Lower lobe of right lung (tissue), 2 donors: ENCODE results near the gene MICU2. TPM values are rescaled to one million over a fixed set of nuclear protein-coding genes. Genes with fewer than 3 reads are reported as not detected.

Experiments used
- ATAC-seq, 2 donors: fragments of 200-7000 bp; cut with Tn5 transposase; one replicate each; pipeline ENCODE4 v1.9.1; 2020 to 2022; ENCODE audit warnings: mild to moderate bottlenecking in 2 of 2, moderate library complexity in 2 of 2
- DNase-seq: peaks from one replicate; pipeline ENCODE4 v3.0.0-alpha.2; 2020
- H3K27ac ChIP-seq: fragments of 200-600 bp; one replicate; pipeline ENCODE4 v1.8.0; 2022
- H3K27me3 ChIP-seq: fragments of 200-600 bp; one replicate; pipeline ENCODE4 v1.8.0; 2022; ENCODE audit warnings: low read depth
- H3K36me3 ChIP-seq: fragments of 200-600 bp; one replicate; pipeline ENCODE4 v1.8.0; 2022; ENCODE audit warnings: mild to moderate bottlenecking
- H3K4me1 ChIP-seq: fragments of 200-600 bp; one replicate; pipeline ENCODE4 v1.8.0; 2022
- H3K4me3 ChIP-seq: fragments of 200-600 bp; one replicate; pipeline ENCODE4 v1.8.0; 2022; ENCODE audit warnings: mild to moderate bottlenecking
- H3K9me3 ChIP-seq: fragments of 200-600 bp; one replicate; pipeline ENCODE4 v1.8.0; 2022
- intact Hi-C: fragments of 100-400 bp; cut with DNase I; formaldehyde crosslinking; loops from one replicate; pipeline ENCODE4 v1.11.0; 2022
- long read RNA-seq: library from polyadenylated mRNA; unstranded; transcript quantifications from one replicate; pipeline ENCODE4 v2.0.0, GENCODE V29; 2021
- total RNA-seq: library from RNA; stranded (reverse); fragmentation: NEBNext Ultra II Directional; extraction: Animal tissue kit (Norgen Biotek cat#: 25700); gene quantifications from one replicate; pipeline ENCODE4 v1.2.1, GENCODE V29; 2021
- TF ChIP-seq, protein P1 (sequence below): fragments of 200-600 bp; IDR thresholded peaks from one replicate; pipeline ENCODE4 v1.8.0; 2022; ENCODE audit warnings: antibody characterized with exemption, mild to moderate bottlenecking
- donor health status: DM: no; HTN: yes; CAD: no; lungs with severe emphysema.

The MICU2 gene, protein sequence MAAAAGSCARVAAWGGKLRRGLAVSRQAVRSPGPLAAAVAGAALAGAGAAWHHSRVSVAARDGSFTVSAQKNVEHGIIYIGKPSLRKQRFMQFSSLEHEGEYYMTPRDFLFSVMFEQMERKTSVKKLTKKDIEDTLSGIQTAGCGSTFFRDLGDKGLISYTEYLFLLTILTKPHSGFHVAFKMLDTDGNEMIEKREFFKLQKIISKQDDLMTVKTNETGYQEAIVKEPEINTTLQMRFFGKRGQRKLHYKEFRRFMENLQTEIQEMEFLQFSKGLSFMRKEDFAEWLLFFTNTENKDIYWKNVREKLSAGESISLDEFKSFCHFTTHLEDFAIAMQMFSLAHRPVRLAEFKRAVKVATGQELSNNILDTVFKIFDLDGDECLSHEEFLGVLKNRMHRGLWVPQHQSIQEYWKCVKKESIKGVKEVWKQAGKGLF
- 34.8 TPM for total RNA-seq
- long read RNA-seq, transcript MICU2-201 (12 exons, 1,920 nt) = major isoform, 40 of 60 reads
- long read RNA-seq, partial matches to known transcripts = 8 of 60 reads
- long read RNA-seq, other reads (novel, unspliced or antisense) = 12 of 60 reads

DNA sequence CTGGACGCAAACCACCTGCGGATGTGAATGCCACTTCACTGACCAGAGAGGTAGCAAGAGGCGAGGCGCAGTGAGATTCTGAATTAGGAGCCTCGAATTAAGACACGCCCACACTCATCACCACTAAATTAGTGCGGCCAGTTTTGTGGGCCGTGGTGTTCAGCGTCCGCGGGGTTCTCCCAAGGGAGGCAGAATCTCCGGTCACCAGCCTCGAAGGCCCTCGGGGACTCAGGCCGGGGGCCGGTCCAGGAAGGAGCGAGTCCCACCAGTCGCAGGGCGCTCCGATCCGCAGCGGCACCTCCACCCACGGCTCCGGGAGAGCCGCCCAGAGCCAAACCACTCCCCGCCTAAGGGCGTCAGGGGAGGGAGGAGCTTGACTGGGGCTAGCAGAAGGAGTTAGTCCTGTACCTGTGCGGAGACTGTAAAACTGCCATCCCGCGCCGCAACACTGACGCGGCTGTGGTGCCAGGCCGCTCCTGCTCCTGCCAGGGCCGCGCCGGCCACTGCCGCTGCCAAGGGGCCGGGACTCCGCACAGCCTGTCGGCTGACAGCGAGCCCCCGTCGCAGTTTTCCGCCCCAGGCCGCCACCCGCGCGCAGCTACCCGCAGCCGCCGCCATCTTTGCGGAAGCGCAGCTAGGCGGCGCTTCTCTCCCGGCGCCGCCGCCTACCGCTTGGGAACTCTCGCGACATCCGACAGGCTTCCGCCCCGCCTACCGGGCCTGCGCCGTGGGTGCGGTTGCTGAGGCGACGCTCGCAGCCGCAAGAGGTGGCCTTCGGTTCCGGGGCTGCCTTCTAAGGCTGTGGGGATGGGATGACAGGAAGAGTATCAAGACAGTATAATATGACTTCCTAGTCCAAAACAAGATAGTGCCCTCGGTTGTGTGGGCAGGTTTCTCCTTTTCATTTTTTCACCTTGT is at the start of gene MICU2:
Gene MICU2 (minus strand): TSS at position 640 of the 918 bp plus-strand sequence. CDS start 22 bp downstream, at position 618.
- peak within 1 kb of the TSS; percentile 72 for H3K4me3 ChIP-seq
- H3K9me3 ChIP-seq = no peaks in the 10 kb centered on the region
- no peaks in the 10 kb centered on the region for H3K36me3 ChIP-seq
- TF ChIP-seq, protein P1, sequence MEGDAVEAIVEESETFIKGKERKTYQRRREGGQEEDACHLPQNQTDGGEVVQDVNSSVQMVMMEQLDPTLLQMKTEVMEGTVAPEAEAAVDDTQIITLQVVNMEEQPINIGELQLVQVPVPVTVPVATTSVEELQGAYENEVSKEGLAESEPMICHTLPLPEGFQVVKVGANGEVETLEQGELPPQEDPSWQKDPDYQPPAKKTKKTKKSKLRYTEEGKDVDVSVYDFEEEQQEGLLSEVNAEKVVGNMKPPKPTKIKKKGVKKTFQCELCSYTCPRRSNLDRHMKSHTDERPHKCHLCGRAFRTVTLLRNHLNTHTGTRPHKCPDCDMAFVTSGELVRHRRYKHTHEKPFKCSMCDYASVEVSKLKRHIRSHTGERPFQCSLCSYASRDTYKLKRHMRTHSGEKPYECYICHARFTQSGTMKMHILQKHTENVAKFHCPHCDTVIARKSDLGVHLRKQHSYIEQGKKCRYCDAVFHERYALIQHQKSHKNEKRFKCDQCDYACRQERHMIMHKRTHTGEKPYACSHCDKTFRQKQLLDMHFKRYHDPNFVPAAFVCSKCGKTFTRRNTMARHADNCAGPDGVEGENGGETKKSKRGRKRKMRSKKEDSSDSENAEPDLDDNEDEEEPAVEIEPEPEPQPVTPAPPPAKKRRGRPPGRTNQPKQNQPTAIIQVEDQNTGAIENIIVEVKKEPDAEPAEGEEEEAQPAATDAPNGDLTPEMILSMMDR = peak; percentile 24
- H3K27ac ChIP-seq = peak within 1 kb of the TSS; percentile 97
- DNase-seq = peak; percentile 97
- H3K27me3 ChIP-seq = no peaks in the 10 kb centered on the region
- intact Hi-C loops = no loop called here
- ATAC-seq = peak; percentile 99 to 100
- H3K4me1 ChIP-seq = peaks cover 9% of the 10 kb centered on the region

DNA sequence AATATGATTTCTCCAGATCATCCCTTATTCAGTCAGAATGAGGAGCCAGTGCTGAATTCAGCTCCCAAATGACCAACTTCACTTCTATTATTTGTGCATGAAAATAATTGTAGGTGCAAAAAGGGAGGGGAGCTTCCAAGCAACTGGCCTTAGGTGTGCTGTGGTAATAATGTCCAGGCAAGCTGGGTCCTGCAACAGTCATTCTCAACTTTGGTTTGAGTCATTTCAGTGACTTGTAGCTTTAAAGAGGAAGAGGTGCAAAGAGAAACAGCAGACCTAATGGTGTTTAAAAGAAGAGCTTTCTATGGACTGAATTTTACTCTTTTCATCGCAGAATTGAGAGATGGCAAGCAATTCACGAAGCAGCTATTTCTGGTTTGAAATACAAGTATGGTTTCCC is 37.7 kb upstream of the MICU2 start:
- Histone ChIP-seq H3K36me3 (no peaks in the 10 kb centered on the region), H3K4me3 (no peak overlapping the region), H3K9me3 (no peaks in the 10 kb centered on the region), H3K27me3 (no peaks in the 10 kb centered on the region), H3K27ac (no peak overlapping the region), H3K4me1 (peaks cover 4% of the 10 kb centered on the region)
- intact Hi-C loops = no loop called here
- TF ChIP-seq, protein P1 = no peak
- DNase-seq (no peak), ATAC-seq (no peak)

DNA sequence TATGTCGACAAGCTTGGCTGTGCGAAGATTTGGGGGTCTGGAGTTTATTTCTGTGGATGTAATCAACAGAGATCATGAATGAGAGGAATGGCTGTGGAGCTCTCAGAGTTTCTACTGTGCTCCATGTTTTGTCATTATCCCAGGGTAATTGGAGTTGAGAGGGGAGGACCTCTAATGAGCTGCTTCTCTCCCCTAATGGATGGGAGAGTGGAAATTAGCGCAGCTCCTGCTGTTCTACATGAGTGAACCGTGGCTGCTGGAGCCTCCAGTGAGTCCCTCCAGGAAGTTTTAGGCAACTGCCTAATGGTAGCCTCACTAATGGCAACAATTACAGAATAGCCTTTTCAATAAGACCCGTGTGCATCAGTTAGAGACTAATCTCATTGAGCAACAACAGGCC is 35.6 kb upstream of the MICU2 start:
- no peak overlapping the region for H3K27ac ChIP-seq
- no peaks in the 10 kb centered on the region for H3K27me3 ChIP-seq
- H3K4me3 ChIP-seq = no peak overlapping the region
- H3K36me3 ChIP-seq = no peaks in the 10 kb centered on the region
- peaks cover 4% of the 10 kb centered on the region for H3K4me1 ChIP-seq
- ATAC-seq (no peak), DNase-seq (no peak)
- TF ChIP-seq, protein P1 = no peak
- intact Hi-C loops = no loop called here
- no peaks in the 10 kb centered on the region for H3K9me3 ChIP-seq

DNA sequence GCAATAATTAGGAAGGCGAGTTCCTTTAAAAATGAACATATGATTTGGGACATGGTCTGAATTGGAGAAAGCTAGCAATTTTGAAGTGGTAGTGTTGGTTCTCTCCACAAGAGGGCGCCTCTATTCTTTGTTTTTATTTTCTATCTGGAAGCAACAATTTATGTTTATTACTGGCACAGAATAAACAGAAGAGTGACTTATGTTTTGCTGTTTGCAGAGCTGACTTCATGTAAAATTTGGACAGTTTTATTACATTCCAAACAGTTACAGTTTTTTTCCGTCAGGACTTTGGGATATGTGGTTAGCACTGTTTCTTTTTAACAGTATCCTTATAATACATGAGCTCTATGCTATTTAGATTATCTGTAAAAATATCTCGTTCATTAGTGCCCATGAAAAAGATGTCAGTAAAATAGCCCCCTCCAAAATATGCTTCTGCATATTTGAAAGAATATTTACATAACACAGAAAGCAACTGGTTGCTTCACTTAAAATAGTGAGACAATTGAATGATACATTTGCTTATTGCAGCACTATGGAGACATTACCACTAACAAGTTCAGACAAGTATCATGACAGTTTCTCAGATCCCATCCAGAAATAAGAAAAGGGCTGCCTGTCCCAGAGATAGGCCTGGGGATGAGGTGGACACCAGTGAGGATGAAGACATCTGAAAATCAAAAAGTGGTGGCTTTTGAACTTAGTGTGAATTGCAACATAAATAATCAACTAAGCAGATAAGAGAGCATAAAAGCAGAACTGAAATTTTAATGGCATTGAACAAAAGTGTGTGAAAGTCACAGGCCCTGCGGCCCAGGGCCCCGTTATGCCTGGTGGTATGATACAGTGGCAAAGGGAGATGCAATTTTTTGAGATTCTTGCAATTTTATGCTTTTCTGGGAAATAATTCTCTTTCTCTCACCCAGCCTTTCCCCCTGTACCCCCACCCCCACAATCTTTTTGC is 34.6 kb upstream of the MICU2 start:
- Histone ChIP-seq H3K27me3 (no peaks in the 10 kb centered on the region), H3K4me3 (no peak overlapping the region), H3K36me3 (no peaks in the 10 kb centered on the region), H3K27ac (no peak overlapping the region), H3K9me3 (no peaks in the 10 kb centered on the region), H3K4me1 (peaks cover 4% of the 10 kb centered on the region)
- DNase-seq (no peak), ATAC-seq (peak; percentile 60 to 64)
- intact Hi-C loops = no loop called here
- TF ChIP-seq, protein P1 = peak; percentile 79
